Measurements from ENCODE around the gene CDH23.

The CDH23 gene

GRCh38 chr10:71671994-71672946, 275.6 kb downstream of the CDH23 start:
- no peak overlapping the region for H3K27ac ChIP-seq (ENCODE audit: low read depth, low read length)
- peaks cover 4% of the 10 kb centered on the region for H3F3A ChIP-seq (ENCODE audit: control insufficient read depth, insufficient read depth)
- no peak for TF ChIP-seq EZH2phosphoT487 (IDR thresholded peaks at IDR 0.05; ENCODE audit: borderline replicate concordance, low read length)
- no peak for TF ChIP-seq CTCF (IDR thresholded peaks at IDR 0.05; ENCODE audit: low read depth, low read length, poor library complexity, severe bottlenecking)
- H3K79me2 ChIP-seq (ENCODE audit: control insufficient read depth, low read length) = no peaks in the 10 kb centered on the region
- H3K9me3 ChIP-seq (ENCODE audit: control insufficient read depth, insufficient read depth, low read length) = no peaks in the 10 kb centered on the region
- no peaks in the 10 kb centered on the region for H4K20me1 ChIP-seq (ENCODE audit: control insufficient read depth, insufficient read depth, low read depth, low read length)
- no peaks in the 10 kb centered on the region for H3K9me2 ChIP-seq (replicated peaks; ENCODE audit: control insufficient read depth, low read length)
- no peak overlapping the region for H3K4me3 ChIP-seq (ENCODE audit: low read length)
- no peaks in the 10 kb centered on the region for H3K27me3 ChIP-seq (ENCODE audit: control insufficient read depth, low read length)
- H3K4me2 ChIP-seq (ENCODE audit: low read length) = no peak overlapping the region
- no peaks in the 10 kb centered on the region for H3K36me3 ChIP-seq (ENCODE audit: control insufficient read depth, low read length)
- H3K4me1 ChIP-seq (ENCODE audit: control insufficient read depth, low read length) = peaks cover 26% of the 10 kb centered on the region

- Histone ChIP-seq H3K36me3 (ENCODE audit: control insufficient read depth, low read length) (no peaks in the 10 kb centered on the region), H3K27me3 (ENCODE audit: control insufficient read depth, low read length) (no peaks in the 10 kb centered on the region), H3K9me3 (ENCODE audit: control insufficient read depth, insufficient read depth, low read length) (no peaks in the 10 kb centered on the region), H4K20me1 (ENCODE audit: control insufficient read depth, insufficient read depth, low read depth, low read length) (no peaks in the 10 kb centered on the region), H3K4me2 (ENCODE audit: low read length) (no peak overlapping the region), H3K27ac (ENCODE audit: low read depth, low read length) (no peak overlapping the region), H3K4me3 (ENCODE audit: low read length) (no peak overlapping the region), H3K4me1 (ENCODE audit: control insufficient read depth, low read length) (peaks cover 10% of the 10 kb centered on the region), H3K79me2 (ENCODE audit: control insufficient read depth, low read length) (no peaks in the 10 kb centered on the region), H3F3A (ENCODE audit: control insufficient read depth, insufficient read depth) (no peaks in the 10 kb centered on the region), H3K9me2 (replicated peaks; ENCODE audit: control insufficient read depth, low read length) (no peaks in the 10 kb centered on the region)
- TF ChIP-seq EZH2phosphoT487 (IDR thresholded peaks at IDR 0.05; ENCODE audit: borderline replicate concordance, low read length) (no peak), CTCF (IDR thresholded peaks at IDR 0.05; ENCODE audit: low read depth, low read length, poor library complexity, severe bottlenecking) (no peak)
These were observed 278.7 kb downstream of the CDH23 start for GRCh38 chr10:71675295-71675970.

GRCh38 chr10:71677261-71677660, 280.5 kb downstream of the CDH23 start:
- Histone ChIP-seq H3K9me2 (replicated peaks; ENCODE audit: control insufficient read depth, low read length) (no peaks in the 10 kb centered on the region), H3K4me3 (ENCODE audit: low read length) (no peak overlapping the region), H3K36me3 (ENCODE audit: control insufficient read depth, low read length) (no peaks in the 10 kb centered on the region), H3K27ac (ENCODE audit: low read depth, low read length) (no peak overlapping the region), H3K4me1 (ENCODE audit: control insufficient read depth, low read length) (peaks cover 10% of the 10 kb centered on the region), H3F3A (ENCODE audit: control insufficient read depth, insufficient read depth) (no peaks in the 10 kb centered on the region), H3K79me2 (ENCODE audit: control insufficient read depth, low read length) (no peaks in the 10 kb centered on the region), H4K20me1 (ENCODE audit: control insufficient read depth, insufficient read depth, low read depth, low read length) (no peaks in the 10 kb centered on the region), H3K27me3 (ENCODE audit: control insufficient read depth, low read length) (no peaks in the 10 kb centered on the region), H3K4me2 (ENCODE audit: low read length) (no peak overlapping the region), H3K9me3 (ENCODE audit: control insufficient read depth, insufficient read depth, low read length) (no peaks in the 10 kb centered on the region)
- TF ChIP-seq CTCF (IDR thresholded peaks at IDR 0.05; ENCODE audit: low read depth, low read length, poor library complexity, severe bottlenecking) (no peak), EZH2phosphoT487 (IDR thresholded peaks at IDR 0.05; ENCODE audit: borderline replicate concordance, low read length) (no peak)
